T-helper 17 cell (primary cell): ENCODE results near the gene ALOXE3. TPM values are rescaled to one million over a fixed set of nuclear protein-coding genes. Genes with fewer than 3 reads are reported as not detected.

Source experiments
- ATAC-seq: fragments of 150-1000 bp; cut with Tn5 transposase; 2 replicates; pipeline ENCODE4 v1.10.0; 2021; ENCODE audit warnings: mild to moderate bottlenecking, moderate library complexity
- DNase-seq, 3 donors: peaks; one replicate each; pipeline versions ENCODE4 v3.0.0 to v3.0.0-alpha.2; 2020 to 2021
- H3K9me3 ChIP-seq: one replicate; pipeline ENCODE4 v1.7.0; 2013; ENCODE audit warnings: low read length, mild to moderate bottlenecking; ENCODE audit not compliant: control insufficient read depth, poor library complexity, severe bottlenecking
- H3K27ac Mint-ChIP-seq: one replicate; pipeline ENCODE4 v1.8.0; 2022; ENCODE audit warnings: mild to moderate bottlenecking, moderate library complexity, mixed read lengths
- H3K27me3 Mint-ChIP-seq: one replicate; pipeline ENCODE4 v1.8.0; 2022; ENCODE audit warnings: mixed read lengths
- H3K36me3 Mint-ChIP-seq: one replicate; pipeline ENCODE4 v1.8.0; 2022; ENCODE audit warnings: low read depth, mixed read lengths
- H3K4me1 Mint-ChIP-seq: one replicate; pipeline ENCODE4 v1.8.0; 2022; ENCODE audit warnings: mild to moderate bottlenecking, mixed read lengths
- H3K4me3 Mint-ChIP-seq: one replicate; pipeline ENCODE4 v1.8.0; 2022; ENCODE audit warnings: mild to moderate bottlenecking, moderate library complexity, mixed read lengths
- total RNA-seq, 4 donors: library from RNA in 2 of 4; stranded (reverse) in 2 of 4; gene quantifications; one replicate each; pipeline ENCODE4 v1.2.3 and lab custom pipeline; 2022 to 2026

The ALOXE3 gene
- total RNA-seq, 2 donors from 2014 or later: not detected

DNA sequence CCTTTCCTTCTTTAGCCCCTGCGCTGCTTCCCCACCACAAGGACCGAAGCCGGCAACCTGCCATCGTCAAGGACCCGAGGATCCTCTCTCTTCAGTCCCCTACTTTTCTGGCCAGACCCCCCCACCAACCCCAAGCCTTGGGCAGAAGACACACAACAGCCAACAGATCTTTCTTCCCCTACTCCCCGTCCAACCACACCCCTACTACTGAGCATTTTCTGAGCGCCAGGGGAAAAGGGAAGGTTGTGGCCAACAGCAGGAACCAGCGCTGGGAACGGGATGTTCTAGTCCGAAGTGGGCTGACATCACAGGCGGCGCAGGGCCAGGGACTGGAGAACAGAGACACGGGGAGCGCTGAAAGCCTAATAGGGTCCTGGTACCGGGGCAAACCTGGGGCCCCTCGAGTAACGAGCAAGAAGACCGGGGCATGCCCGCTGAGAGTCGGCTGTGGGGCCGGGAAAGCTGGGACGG is 33.4 kb upstream of the ALOXE3 start:
- H3K9me3 ChIP-seq: no peaks in the 10 kb centered on the region
- Mint-ChIP-seq H3K27me3 (no peaks in the 10 kb centered on the region), H3K4me3 (no peak overlapping the region), H3K27ac (no peak overlapping the region), H3K36me3 (peaks cover 26% of the 10 kb centered on the region), H3K4me1 (peaks cover 67% of the 10 kb centered on the region)
- peak in 1 of 3 donors; percentile 34 for DNase-seq
- ATAC-seq: no peak

DNA sequence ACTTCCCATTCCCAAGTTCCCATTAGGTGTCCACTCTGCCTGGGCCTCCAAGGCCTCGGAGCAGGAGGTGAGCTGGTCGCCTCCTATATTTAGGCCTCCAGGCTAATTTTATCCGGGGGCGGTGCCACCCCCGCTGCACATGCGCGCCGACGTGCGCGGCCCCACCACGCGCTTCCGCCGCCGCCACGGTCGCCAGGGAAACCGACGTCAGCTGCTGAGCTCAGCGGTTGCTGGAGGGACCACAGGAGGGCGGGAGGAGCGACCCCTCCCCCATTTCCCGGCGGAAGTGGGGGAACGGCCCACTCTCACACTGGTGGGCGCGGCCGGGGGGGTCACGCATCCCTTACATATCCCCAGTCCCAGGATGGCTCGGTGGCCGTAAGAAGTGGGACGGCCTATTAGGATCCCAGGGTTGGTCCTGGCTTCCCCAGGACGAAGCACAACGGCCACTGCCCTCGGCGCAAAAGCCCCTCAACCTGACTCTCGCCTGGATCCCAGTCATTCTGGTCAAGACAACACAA is 32.9 kb upstream of the ALOXE3 start:
- peaks cover 30% of the 10 kb centered on the region for H3K36me3 Mint-ChIP-seq
- no peak overlapping the region for H3K27ac Mint-ChIP-seq
- H3K4me3 Mint-ChIP-seq: no peak overlapping the region
- H3K27me3 Mint-ChIP-seq: no peaks in the 10 kb centered on the region
- ATAC-seq (peak; percentile 54), DNase-seq (peak; percentile 87 to 92 (median 89))
- H3K4me1 Mint-ChIP-seq: peaks cover 70% of the 10 kb centered on the region
- H3K9me3 ChIP-seq: no peaks in the 10 kb centered on the region

DNA sequence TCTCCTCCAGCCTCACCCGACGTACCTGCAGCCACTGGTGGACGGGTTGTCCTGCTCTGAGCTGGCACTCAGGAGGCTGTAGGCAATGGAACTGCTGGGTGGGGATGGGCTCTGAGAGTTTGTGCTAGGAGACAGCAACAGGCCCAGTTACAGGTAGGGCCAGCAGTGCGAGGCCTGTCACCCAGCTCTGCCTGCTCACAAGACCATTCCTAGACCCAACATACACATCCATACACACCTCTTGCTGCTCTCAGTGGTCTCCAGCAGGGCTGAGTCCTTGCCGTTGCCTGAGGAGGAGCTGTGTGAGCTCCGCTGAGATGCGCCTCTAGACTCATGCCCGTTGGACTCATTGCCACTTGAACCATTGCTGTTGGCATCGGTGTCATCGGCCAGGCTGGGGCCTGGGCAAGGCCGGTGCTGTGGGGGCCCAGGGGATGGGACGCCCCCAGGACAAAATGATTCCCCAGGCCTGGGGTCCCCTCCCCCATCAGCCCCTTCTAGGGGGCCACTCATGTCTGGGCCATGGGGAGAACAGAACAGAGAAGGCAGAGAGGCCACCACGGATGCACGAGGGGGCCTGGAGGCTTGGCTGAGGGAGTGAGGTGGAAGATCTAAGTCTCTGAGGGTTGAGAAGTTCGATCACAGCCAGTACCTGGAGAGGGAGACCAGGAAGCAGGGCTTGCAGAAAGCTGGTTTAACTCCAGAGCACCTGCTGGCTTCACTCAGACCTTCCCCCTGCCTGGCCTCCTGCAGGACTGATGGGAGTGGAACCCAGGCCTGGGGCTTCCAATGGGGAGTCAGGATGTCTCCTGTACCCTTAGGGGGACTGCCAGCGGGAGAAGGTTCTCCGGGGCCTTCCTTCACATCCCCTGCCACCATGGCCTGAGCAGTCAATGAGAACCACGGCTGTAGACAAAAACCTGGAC is 32.1 kb upstream of the ALOXE3 start:
- DNase-seq (peak in 1 of 3 donors; percentile 23), ATAC-seq (no peak)
- Mint-ChIP-seq H3K4me3 (no peak overlapping the region), H3K27ac (no peak overlapping the region), H3K27me3 (no peaks in the 10 kb centered on the region), H3K4me1 (peaks cover 68% of the 10 kb centered on the region), H3K36me3 (peaks cover 31% of the 10 kb centered on the region)
- no peaks in the 10 kb centered on the region for H3K9me3 ChIP-seq

- H3K27me3 Mint-ChIP-seq: no peaks in the 10 kb centered on the region
- no peak for DNase-seq
- no peaks in the 10 kb centered on the region for H3K9me3 ChIP-seq
- H3K27ac Mint-ChIP-seq: no peak overlapping the region
- peaks cover 29% of the 10 kb centered on the region for H3K36me3 Mint-ChIP-seq
- ATAC-seq: no peak
- peak overlapping the region; percentile 31 for H3K4me3 Mint-ChIP-seq
- H3K4me1 Mint-ChIP-seq: peaks cover 59% of the 10 kb centered on the region
Observed at GRCh38 chr17:8149419-8150193, 31.3 kb upstream of the ALOXE3 start.

DNA sequence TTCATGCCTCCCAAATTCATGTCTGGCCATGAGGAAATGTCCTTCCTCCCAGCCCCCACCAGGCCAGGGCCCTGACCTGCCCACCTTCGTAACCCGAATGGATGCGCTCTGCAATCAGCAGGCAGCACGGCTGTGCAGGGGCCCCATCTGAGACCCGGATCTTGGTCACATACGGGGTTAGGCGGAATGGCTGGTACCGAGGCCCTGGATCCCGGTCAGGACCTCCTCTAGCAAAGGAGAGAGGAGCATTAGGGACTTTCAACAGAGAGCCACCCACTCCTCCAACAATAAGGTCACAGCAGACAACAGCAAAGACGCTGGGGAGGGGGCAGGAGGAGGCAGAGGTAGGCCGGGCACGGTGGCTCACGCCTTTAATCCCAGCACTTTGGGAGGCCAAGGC is 30.2 kb upstream of the ALOXE3 start:
- Mint-ChIP-seq H3K27ac (no peak overlapping the region), H3K4me1 (peaks cover 57% of the 10 kb centered on the region), H3K36me3 (peaks cover 26% of the 10 kb centered on the region), H3K4me3 (peak overlapping the region; percentile 68), H3K27me3 (no peaks in the 10 kb centered on the region)
- no peak for ATAC-seq
- no peak for DNase-seq
- H3K9me3 ChIP-seq: no peaks in the 10 kb centered on the region

DNA sequence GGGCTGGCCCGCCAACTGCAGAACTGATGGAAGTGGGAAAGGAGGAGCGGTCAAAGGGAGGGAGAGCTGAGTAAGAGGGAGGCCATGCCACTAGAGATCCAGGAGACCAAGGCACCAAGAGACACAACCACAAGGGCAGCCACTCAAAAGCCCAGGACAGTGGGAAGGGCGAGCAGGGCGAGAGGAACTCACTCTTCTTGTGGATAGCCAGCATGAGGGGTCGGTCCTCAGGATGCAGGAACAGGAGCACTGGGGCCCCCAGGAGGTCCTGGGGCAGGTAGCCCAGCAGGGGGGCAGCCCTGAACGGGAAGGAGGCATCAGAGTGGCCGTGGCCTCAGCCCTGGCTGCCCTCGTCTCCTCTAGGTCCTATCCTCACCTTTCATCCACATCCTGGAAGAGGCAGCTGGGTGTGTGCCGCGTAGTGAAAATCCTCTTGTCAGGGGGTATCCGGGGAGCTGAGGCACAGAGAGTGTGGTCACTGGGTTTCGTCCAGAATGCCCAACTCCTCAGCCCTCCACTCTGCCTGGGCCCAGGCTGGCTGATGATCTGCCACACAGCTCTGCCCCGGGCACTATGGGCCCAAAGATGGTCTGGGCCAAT is 29.6 kb upstream of the ALOXE3 start:
- H3K36me3 Mint-ChIP-seq: peaks cover 21% of the 10 kb centered on the region
- H3K27ac Mint-ChIP-seq: no peak overlapping the region
- no peaks in the 10 kb centered on the region for H3K27me3 Mint-ChIP-seq
- ATAC-seq: no peak
- H3K9me3 ChIP-seq: no peaks in the 10 kb centered on the region
- no peak for DNase-seq
- peaks cover 50% of the 10 kb centered on the region for H3K4me1 Mint-ChIP-seq
- peak overlapping the region; percentile 78 for H3K4me3 Mint-ChIP-seq

DNA sequence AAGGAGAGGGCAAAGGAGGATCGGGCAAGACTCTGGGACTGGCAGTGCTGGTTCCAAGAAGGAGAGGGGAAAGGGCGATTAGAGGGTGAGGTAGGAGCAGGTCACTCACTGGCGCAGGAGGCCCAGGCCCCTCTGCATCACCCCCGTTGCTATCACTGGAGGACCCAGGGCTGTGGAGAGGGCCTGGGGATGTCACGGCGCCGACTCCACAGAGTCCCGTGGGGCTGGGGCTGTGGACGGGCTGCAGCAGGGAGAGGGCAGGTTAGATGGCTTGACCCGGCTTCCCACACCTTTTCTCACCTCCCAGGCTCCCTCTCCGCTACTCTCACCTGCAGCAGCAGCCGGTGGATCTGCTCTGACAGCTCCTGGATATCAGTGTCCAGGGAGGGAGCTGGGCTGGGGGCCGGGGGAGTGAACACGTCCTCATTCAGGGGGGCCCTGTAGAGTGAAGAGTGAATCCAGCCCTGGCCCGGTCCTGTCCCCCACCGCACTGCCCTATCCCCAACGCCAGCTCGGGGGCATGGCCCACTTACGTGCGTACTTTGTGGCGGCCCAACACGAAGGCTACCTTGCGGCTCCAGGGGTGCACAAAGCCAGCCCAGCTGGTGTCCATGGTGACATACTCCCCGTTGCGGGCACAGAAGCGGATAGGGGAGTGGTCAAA is 29.0 kb upstream of the ALOXE3 start:
- no peaks in the 10 kb centered on the region for H3K9me3 ChIP-seq
- peaks cover 21% of the 10 kb centered on the region for H3K36me3 Mint-ChIP-seq
- no peak for DNase-seq
- peaks cover 44% of the 10 kb centered on the region for H3K4me1 Mint-ChIP-seq
- H3K27ac Mint-ChIP-seq: no peak overlapping the region
- peak overlapping the region; percentile 78 for H3K4me3 Mint-ChIP-seq
- ATAC-seq: no peak
- no peaks in the 10 kb centered on the region for H3K27me3 Mint-ChIP-seq

GRCh38 chr17:8146381-8147140 is 28.2 kb upstream of the ALOXE3 start:
- Mint-ChIP-seq H3K36me3 (peaks cover 18% of the 10 kb centered on the region), H3K4me3 (peak overlapping the region; percentile 78), H3K27ac (no peak overlapping the region), H3K27me3 (no peaks in the 10 kb centered on the region), H3K4me1 (peaks cover 44% of the 10 kb centered on the region)
- DNase-seq: no peak
- no peaks in the 10 kb centered on the region for H3K9me3 ChIP-seq
- ATAC-seq: no peak

DNA sequence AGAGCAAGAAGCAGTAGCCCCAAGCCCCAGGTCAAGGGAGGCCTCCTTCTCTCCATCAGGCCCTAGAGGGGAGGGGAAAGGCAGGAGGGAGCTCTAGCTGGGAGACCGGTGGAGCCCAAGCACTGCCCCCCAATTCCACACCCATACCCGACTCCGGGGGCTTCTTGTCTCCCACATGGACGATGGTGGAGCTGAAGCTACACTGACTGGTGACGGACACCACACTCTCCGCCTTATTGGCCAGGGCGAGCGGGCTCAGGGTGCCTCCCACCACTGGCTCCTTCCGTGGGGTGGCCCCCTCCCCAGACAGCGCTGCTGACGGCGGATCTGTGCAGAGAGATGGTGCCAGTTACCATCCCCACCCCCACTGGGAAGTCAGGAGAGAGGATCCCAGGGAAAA is 27.5 kb upstream of the ALOXE3 start:
- H3K36me3 Mint-ChIP-seq: peaks cover 15% of the 10 kb centered on the region
- no peak for DNase-seq
- peaks cover 37% of the 10 kb centered on the region for H3K4me1 Mint-ChIP-seq

GRCh38 chr17:8144401-8145231 is 26.3 kb upstream of the ALOXE3 start:
- H3K27ac Mint-ChIP-seq: no peak overlapping the region
- H3K4me3 Mint-ChIP-seq: peak overlapping the region; percentile 78
- no peaks in the 10 kb centered on the region for H3K27me3 Mint-ChIP-seq
- H3K36me3 Mint-ChIP-seq: peaks cover 15% of the 10 kb centered on the region
- ATAC-seq (peak; percentile 2), DNase-seq (no peak)
- H3K4me1 Mint-ChIP-seq: peaks cover 33% of the 10 kb centered on the region
- no peaks in the 10 kb centered on the region for H3K9me3 ChIP-seq

More for the DNA sequence above, 27.5 kb upstream of the ALOXE3 start:
- Mint-ChIP-seq H3K4me3 (peak overlapping the region; percentile 78), H3K27me3 (no peaks in the 10 kb centered on the region), H3K27ac (no peak overlapping the region)
- H3K9me3 ChIP-seq: no peaks in the 10 kb centered on the region
- ATAC-seq: no peak

DNA sequence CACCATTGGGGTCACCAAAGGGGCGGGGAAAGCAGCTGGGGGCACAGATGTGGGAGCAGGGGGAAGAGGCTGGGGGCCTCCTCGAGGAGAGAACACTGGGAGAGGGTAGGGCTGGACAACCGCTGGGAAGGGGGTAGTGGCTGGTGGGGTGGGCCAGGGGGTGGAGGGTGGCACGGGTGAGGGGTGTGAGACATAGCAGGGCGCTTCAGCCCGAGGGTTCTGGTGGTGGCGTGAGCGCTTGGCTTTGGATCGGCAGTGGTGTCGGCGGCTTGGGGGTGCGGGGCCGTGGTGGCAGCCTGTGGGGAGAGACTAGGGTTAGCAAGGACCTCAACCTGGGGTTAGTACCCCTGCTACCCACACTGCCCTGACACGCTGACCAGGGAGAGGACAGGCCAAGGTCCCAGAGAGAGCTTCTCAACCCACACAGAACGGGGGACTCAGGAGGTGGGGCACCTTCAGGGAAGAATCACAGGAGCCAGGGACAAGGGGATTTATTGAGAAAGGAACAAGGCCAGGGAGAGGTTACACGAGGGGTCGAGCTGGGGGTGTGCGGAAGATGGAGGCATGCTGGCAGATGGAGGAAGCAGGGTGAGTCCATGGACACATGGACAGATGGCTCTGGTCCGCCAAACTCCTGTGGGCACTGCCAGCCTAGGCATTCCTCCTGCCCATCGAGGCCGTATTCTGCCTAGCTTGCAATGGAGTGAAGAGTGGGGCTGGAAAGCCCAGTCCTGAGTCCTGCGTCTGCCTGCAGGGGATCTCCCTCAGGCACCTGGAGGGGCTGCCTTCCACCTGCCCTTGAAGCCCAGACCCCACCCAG is 25.5 kb upstream of the ALOXE3 start:
- peaks cover 15% of the 10 kb centered on the region for H3K36me3 Mint-ChIP-seq

More for the DNA sequence above, 25.5 kb upstream of the ALOXE3 start:
- DNase-seq (peak in 1 of 3 donors; percentile 17), ATAC-seq (peak; percentile 1)
- no peaks in the 10 kb centered on the region for H3K9me3 ChIP-seq
- Mint-ChIP-seq H3K27me3 (no peaks in the 10 kb centered on the region), H3K27ac (no peak overlapping the region), H3K4me1 (peaks cover 30% of the 10 kb centered on the region), H3K4me3 (peak overlapping the region; percentile 74)
